Measurements from ENCODE around the gene TYW5. TPM values are rescaled to one million over a fixed set of nuclear protein-coding genes. Genes with fewer than 3 reads are reported as not detected.
A peak's percentile ranks its signal among the peaks of the same experiment; 100 is the strongest.

Gene TYW5
- total RNA-seq, 1 experiment from 2014 or later: 13.5 TPM

GRCh38 chr2:199975273-199975895, 20.1 kb upstream of the TYW5 start:
- Mint-ChIP-seq H3K4me3 (no peak overlapping the region), H3K4me1 (peaks cover 18% of the 10 kb centered on the region), H3K36me3 (no peaks in the 10 kb centered on the region), H3K27me3 (ENCODE audit: low read depth) (no peaks in the 10 kb centered on the region), H3K27ac (no peak overlapping the region), H3K9me3 (peaks cover 6% of the 10 kb centered on the region)
- ChIA-PET POLR2A (interaction anchor here (0.8 kb wide), 1 partner anchor 164 kb away, joined by 3 read pairs; no protein-coding TSS in a partner anchor), CTCF (interaction anchor here (0.6 to 4.7 kb wide), 4 partner anchors 10 to 507 kb away, joined by 3 to 43 read pairs (median 7); no protein-coding TSS in a partner anchor)
- TF ChIP-seq USF2 (CRISPR knock-in tag; IDR thresholded peaks at IDR 0.05): no peak
- TF ChIP-seq, protein P1, sequence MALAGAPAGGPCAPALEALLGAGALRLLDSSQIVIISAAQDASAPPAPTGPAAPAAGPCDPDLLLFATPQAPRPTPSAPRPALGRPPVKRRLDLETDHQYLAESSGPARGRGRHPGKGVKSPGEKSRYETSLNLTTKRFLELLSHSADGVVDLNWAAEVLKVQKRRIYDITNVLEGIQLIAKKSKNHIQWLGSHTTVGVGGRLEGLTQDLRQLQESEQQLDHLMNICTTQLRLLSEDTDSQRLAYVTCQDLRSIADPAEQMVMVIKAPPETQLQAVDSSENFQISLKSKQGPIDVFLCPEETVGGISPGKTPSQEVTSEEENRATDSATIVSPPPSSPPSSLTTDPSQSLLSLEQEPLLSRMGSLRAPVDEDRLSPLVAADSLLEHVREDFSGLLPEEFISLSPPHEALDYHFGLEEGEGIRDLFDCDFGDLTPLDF (CRISPR knock-in tag; IDR thresholded peaks at IDR 0.05): no peak
- TF ChIP-seq ATF2 (CRISPR knock-in tag; IDR thresholded peaks at IDR 0.05; ENCODE audit: borderline replicate concordance, low read depth): no peak
- TF ChIP-seq CREB1 (CRISPR knock-in tag; IDR thresholded peaks at IDR 0.05): no peak
- TF ChIP-seq, protein P2, sequence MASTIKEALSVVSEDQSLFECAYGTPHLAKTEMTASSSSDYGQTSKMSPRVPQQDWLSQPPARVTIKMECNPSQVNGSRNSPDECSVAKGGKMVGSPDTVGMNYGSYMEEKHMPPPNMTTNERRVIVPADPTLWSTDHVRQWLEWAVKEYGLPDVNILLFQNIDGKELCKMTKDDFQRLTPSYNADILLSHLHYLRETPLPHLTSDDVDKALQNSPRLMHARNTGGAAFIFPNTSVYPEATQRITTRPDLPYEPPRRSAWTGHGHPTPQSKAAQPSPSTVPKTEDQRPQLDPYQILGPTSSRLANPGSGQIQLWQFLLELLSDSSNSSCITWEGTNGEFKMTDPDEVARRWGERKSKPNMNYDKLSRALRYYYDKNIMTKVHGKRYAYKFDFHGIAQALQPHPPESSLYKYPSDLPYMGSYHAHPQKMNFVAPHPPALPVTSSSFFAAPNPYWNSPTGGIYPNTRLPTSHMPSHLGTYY (CRISPR knock-in tag; IDR thresholded peaks at IDR 0.05): no peak
- TF ChIP-seq ELF4 (CRISPR knock-in tag; IDR thresholded peaks at IDR 0.05; ENCODE audit: low read depth): no peak
- no peak for TF ChIP-seq GABPB1 (CRISPR knock-in tag; IDR thresholded peaks at IDR 0.05)
- TF ChIP-seq, protein P3, sequence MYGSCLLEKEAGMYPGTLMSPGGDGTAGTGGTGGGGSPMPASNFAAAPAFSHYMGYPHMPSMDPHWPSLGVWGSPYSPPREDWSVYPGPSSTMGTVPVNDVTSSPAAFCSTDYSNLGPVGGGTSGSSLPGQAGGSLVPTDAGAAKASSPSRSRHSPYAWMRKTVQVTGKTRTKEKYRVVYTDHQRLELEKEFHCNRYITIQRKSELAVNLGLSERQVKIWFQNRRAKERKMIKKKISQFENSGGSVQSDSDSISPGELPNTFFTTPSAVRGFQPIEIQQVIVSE (CRISPR knock-in tag; IDR thresholded peaks at IDR 0.05; ENCODE audit: borderline replicate concordance): no peak
- TF ChIP-seq ZNF232 (CRISPR knock-in tag; IDR thresholded peaks at IDR 0.05): no peak
- no peak for TF ChIP-seq NFYB (CRISPR knock-in tag; conservative IDR thresholded peaks at IDR 0.05; ENCODE audit: low read depth)
- ATAC-seq (no peak), DNase-seq (ENCODE audit: low spot score) (no peak)

DNA sequence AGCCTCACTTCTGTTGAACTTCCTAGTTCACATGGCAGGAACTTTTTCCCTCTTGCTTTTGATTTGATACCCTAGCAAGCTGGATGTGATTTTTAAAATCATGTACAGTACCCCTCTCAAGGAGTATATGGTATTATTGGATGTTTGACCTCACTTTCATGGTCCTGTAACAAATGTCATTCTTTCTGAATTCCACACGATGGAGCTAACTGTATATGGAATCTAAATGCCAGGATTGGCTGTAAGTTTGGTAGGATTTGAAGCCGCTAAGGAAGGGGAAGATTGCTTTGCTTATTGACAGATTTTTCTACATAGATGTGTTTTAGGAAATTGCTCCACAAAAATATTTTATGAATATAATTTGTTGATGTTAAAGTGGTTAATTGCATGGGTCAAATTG, 18.4 kb upstream of the TYW5 start:
- no peak for DNase-seq (ENCODE audit: low spot score)
- ATAC-seq: peak; percentile 84
- POLR2A ChIA-PET: interaction anchor here (1.1 kb wide), 1 partner anchor 536 kb away, joined by 3 read pairs; the partner anchor contains the start of gene KCTD18
- no peak overlapping the region for H3K27ac Mint-ChIP-seq
- TF ChIP-seq CTCF (IDR thresholded peaks at IDR 0.05) (peak; percentile 31; the same call in 1 of the 2 replicates), ZNF317 (CRISPR knock-in tag; IDR thresholded peaks at IDR 0.05; ENCODE audit: borderline replicate concordance, low read depth) (no peak)
- H3K36me3 Mint-ChIP-seq: no peaks in the 10 kb centered on the region
- H3K27me3 Mint-ChIP-seq (ENCODE audit: low read depth): no peaks in the 10 kb centered on the region
- peaks cover 6% of the 10 kb centered on the region for H3K9me3 Mint-ChIP-seq
- no peak overlapping the region for H3K4me3 Mint-ChIP-seq
- CTCF ChIA-PET: interaction anchor here (0.6 to 4.7 kb wide), 17 partner anchors 67 to 762 kb away, joined by 3 to 43 read pairs (median 4); partner anchors contain the start of gene KCTD18
- H3K4me1 Mint-ChIP-seq: peaks cover 8% of the 10 kb centered on the region

GRCh38 chr2:199972088-199972626, 16.9 kb upstream of the TYW5 start:
- CTCF ChIA-PET: interaction anchor here (4.7 kb wide), 1 partner anchor 511 kb away, joined by 43 read pairs; no protein-coding TSS in a partner anchor
- no peak for DNase-seq (ENCODE audit: low spot score)
- ATAC-seq: no peak
- no peaks in the 10 kb centered on the region for H3K36me3 Mint-ChIP-seq
- H3K4me3 Mint-ChIP-seq: no peak overlapping the region
- H3K27ac Mint-ChIP-seq: no peak overlapping the region
- peaks cover 6% of the 10 kb centered on the region for H3K9me3 Mint-ChIP-seq
- H3K4me1 Mint-ChIP-seq: no peaks in the 10 kb centered on the region
- no peaks in the 10 kb centered on the region for H3K27me3 Mint-ChIP-seq (ENCODE audit: low read depth)
- no peak for TF ChIP-seq ZNF317 (CRISPR knock-in tag; IDR thresholded peaks at IDR 0.05; ENCODE audit: borderline replicate concordance, low read depth)
- TF ChIP-seq, protein P4, sequence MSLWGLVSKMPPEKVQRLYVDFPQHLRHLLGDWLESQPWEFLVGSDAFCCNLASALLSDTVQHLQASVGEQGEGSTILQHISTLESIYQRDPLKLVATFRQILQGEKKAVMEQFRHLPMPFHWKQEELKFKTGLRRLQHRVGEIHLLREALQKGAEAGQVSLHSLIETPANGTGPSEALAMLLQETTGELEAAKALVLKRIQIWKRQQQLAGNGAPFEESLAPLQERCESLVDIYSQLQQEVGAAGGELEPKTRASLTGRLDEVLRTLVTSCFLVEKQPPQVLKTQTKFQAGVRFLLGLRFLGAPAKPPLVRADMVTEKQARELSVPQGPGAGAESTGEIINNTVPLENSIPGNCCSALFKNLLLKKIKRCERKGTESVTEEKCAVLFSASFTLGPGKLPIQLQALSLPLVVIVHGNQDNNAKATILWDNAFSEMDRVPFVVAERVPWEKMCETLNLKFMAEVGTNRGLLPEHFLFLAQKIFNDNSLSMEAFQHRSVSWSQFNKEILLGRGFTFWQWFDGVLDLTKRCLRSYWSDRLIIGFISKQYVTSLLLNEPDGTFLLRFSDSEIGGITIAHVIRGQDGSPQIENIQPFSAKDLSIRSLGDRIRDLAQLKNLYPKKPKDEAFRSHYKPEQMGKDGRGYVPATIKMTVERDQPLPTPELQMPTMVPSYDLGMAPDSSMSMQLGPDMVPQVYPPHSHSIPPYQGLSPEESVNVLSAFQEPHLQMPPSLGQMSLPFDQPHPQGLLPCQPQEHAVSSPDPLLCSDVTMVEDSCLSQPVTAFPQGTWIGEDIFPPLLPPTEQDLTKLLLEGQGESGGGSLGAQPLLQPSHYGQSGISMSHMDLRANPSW (CRISPR knock-in tag; conservative IDR thresholded peaks at IDR 0.05; ENCODE audit: low read depth): no peak
- TF ChIP-seq SP1 (CRISPR knock-in tag; conservative IDR thresholded peaks at IDR 0.05): no peak
- POLR2A ChIA-PET: no interaction called here

Data from WTC11 (cell line).